Fibroblast of mammary gland (primary cell): ENCODE measurements around the gene ZNF420.
"Not testable (repeated sequence)": the region's sequence is repeated elsewhere in the genome, so short reads cannot be mapped to it uniquely, and the experiment has no call there.

Source experiments
- DNase-seq: peaks from one replicate; pipeline ENCODE4 v3.0.0-alpha.2; 2010; ENCODE audit warnings: low read depth
- H3K4me3 ChIP-seq: 2 replicates; pipeline ENCODE4 v1.5.1; 2011; ENCODE audit warnings: low read depth, mild to moderate bottlenecking, low read length, moderate library complexity; ENCODE audit not compliant: control insufficient read depth
- CTCF ChIP-seq: conservative IDR thresholded peaks from 2 replicates; pipeline ENCODE4 v1.5.1; 2011; ENCODE audit warnings: low read depth, low read length, inconsistent platforms; ENCODE audit not compliant: control insufficient read depth, insufficient read depth

Gene ZNF420

GRCh38 chr19:37074819-37075362 is 3.3 kb upstream of the ZNF420 start:
- no peak for DNase-seq
- no peak overlapping the region for H3K4me3 ChIP-seq
- no peak for TF ChIP-seq CTCF

- DNase-seq, H3K4me3 ChIP-seq: not testable (repeated sequence)
These were observed 1.7 kb upstream of the ZNF420 start for GRCh38 chr19:37076524-37076923.

GRCh38 chr19:37077501-37077933 is 716 bp upstream of the ZNF420 start:
- TF ChIP-seq CTCF, result no peak
- peak overlapping the region; percentile 97 for H3K4me3 ChIP-seq
- peak; percentile 14 for DNase-seq

GRCh38 chr19:37078717-37079032 is 442 bp downstream of the ZNF420 start:
- peak; percentile 6 for DNase-seq
- peak overlapping the region; percentile 97 for H3K4me3 ChIP-seq
- no peak for TF ChIP-seq CTCF

GRCh38 chr19:37079238-37079637 is 1.0 kb downstream of the ZNF420 start:
- DNase-seq, result no peak
- TF ChIP-seq CTCF, result no peak
- H3K4me3 ChIP-seq, result peak overlapping the region; percentile 97

- no peak overlapping the region for H3K4me3 ChIP-seq
- no peak for TF ChIP-seq CTCF
- no peak for DNase-seq
These were observed 4.1 kb downstream of the ZNF420 start for GRCh38 chr19:37082307-37082706.

- TF ChIP-seq CTCF, result no peak
These were observed 8.9 kb downstream of the ZNF420 start for GRCh38 chr19:37087110-37087509.

More at GRCh38 chr19:37087110-37087509, 8.9 kb downstream of the ZNF420 start:
- H3K4me3 ChIP-seq, result no peak overlapping the region
- DNase-seq, result no peak
